Glutamatergic neuron (in vitro differentiated cells): ENCODE results near the gene RAMP2. TPM values are rescaled to one million over a fixed set of nuclear protein-coding genes. Genes with fewer than 3 reads are reported as not detected.
"Not testable (repeated sequence)": the region's sequence is repeated elsewhere in the genome, so short reads cannot be mapped to it uniquely, and the experiment has no call there.

Experiments
- DNase-seq: peaks from one replicate; pipeline ENCODE4 v3.0.0; 2022
- H3K27ac Mint-ChIP-seq: one replicate; pipeline ENCODE4 v1.8.0; 2020; ENCODE audit warnings: mild to moderate bottlenecking, mixed read lengths, inconsistent platforms; ENCODE audit not compliant: unreplicated experiment
- H3K27me3 Mint-ChIP-seq: one replicate; pipeline ENCODE4 v1.8.0; 2020; ENCODE audit warnings: mild to moderate bottlenecking, moderate library complexity, mixed read lengths, inconsistent platforms; ENCODE audit not compliant: unreplicated experiment
- H3K36me3 Mint-ChIP-seq: one replicate; pipeline ENCODE4 v1.8.0; 2020; ENCODE audit warnings: mild to moderate bottlenecking, mixed read lengths, inconsistent platforms; ENCODE audit not compliant: unreplicated experiment
- H3K4me1 Mint-ChIP-seq: one replicate; pipeline ENCODE4 v1.8.0; 2020; ENCODE audit warnings: mild to moderate bottlenecking, low read depth, mixed read lengths, inconsistent platforms; ENCODE audit not compliant: unreplicated experiment
- H3K4me3 Mint-ChIP-seq: one replicate; pipeline ENCODE4 v1.8.0; 2020; ENCODE audit warnings: mild to moderate bottlenecking, mixed read lengths, inconsistent platforms; ENCODE audit not compliant: unreplicated experiment
- H3K9me3 Mint-ChIP-seq: one replicate; pipeline ENCODE4 v1.8.0; 2020; ENCODE audit warnings: mild to moderate bottlenecking, moderate library complexity, mixed read lengths, inconsistent platforms; ENCODE audit not compliant: unreplicated experiment
- CTCF ChIP-seq: fragments of 200-600 bp; sonication (generic); IDR thresholded peaks from one replicate; pipeline ENCODE4 v1.5.0; 2021; ENCODE audit not compliant: partially characterized antibody, unreplicated experiment
- long read RNA-seq: library from polyadenylated mRNA; unstranded; transcript quantifications from one replicate; pipeline ENCODE4 v2.0.0, GENCODE V29; 2020; ENCODE audit not compliant: unreplicated experiment
- total RNA-seq: library from RNA; stranded (reverse); fragmentation: NEBNext Ultra II Directional; extraction: Animal tissue kit (Norgen Biotek cat#: 25700); gene quantifications from one replicate; pipeline ENCODE4 v1.2.1, GENCODE V29; 2021; ENCODE audit not compliant: unreplicated experiment

Gene RAMP2
- total RNA-seq: 4.6 TPM
- long read RNA-seq, partial matches to known transcripts: 0 of 3 reads
- long read RNA-seq, other reads (novel, unspliced or antisense): 1 of 3 reads

GRCh38 chr17:42760652-42761581 is at the start of gene RAMP2:
RAMP2 (plus strand) TSS chr17:42761227; CDS start chr17:42761262, 35 bp downstream.
- DNase-seq: peak; percentile 66
- Mint-ChIP-seq H3K4me3 (peak within 1 kb of the TSS; percentile 65), H3K36me3 (no peaks in the 10 kb centered on the region), H3K4me1 (peaks cover 5% of the 10 kb centered on the region), H3K27ac (no peak within 1 kb of the TSS), H3K9me3 (no peaks in the 10 kb centered on the region), H3K27me3 (peaks cover 12% of the 10 kb centered on the region)
- TF ChIP-seq CTCF: no peak

- H3K27me3 Mint-ChIP-seq: no peaks in the 10 kb centered on the region
- H3K4me1 Mint-ChIP-seq: peaks cover 6% of the 10 kb centered on the region
- H3K27ac Mint-ChIP-seq: no peak overlapping the region
- no peaks in the 10 kb centered on the region for H3K36me3 Mint-ChIP-seq
- DNase-seq: no peak
- no peaks in the 10 kb centered on the region for H3K9me3 Mint-ChIP-seq
- no peak overlapping the region for H3K4me3 Mint-ChIP-seq
- peak; percentile 73 for TF ChIP-seq CTCF
Measured at GRCh38 chr17:42720996-42721583, 39.9 kb upstream of the RAMP2 start.

- no peaks in the 10 kb centered on the region for H3K36me3 Mint-ChIP-seq
- TF ChIP-seq CTCF: no peak
- H3K27me3 Mint-ChIP-seq: no peaks in the 10 kb centered on the region
- peaks cover 3% of the 10 kb centered on the region for H3K4me1 Mint-ChIP-seq
- no peak overlapping the region for H3K4me3 Mint-ChIP-seq
- H3K9me3 Mint-ChIP-seq: no peaks in the 10 kb centered on the region
- DNase-seq: no peak
- no peak overlapping the region for H3K27ac Mint-ChIP-seq
Measured at GRCh38 chr17:42723636-42724035, 37.4 kb upstream of the RAMP2 start.

GRCh38 chr17:42725143-42725542 is 35.9 kb upstream of the RAMP2 start:
- H3K4me1 Mint-ChIP-seq: peaks cover 3% of the 10 kb centered on the region
- H3K27ac Mint-ChIP-seq: no peak overlapping the region
- H3K36me3 Mint-ChIP-seq: no peaks in the 10 kb centered on the region
- no peaks in the 10 kb centered on the region for H3K27me3 Mint-ChIP-seq
- no peak overlapping the region for H3K4me3 Mint-ChIP-seq
- no peak for TF ChIP-seq CTCF
- H3K9me3 Mint-ChIP-seq: no peaks in the 10 kb centered on the region
- DNase-seq: no peak

- Mint-ChIP-seq H3K36me3 (peaks cover 5% of the 10 kb centered on the region), H3K4me1 (peaks cover 5% of the 10 kb centered on the region), H3K27ac (no peak overlapping the region), H3K4me3 (no peak overlapping the region), H3K9me3 (peaks cover 8% of the 10 kb centered on the region), H3K27me3 (peaks cover 4% of the 10 kb centered on the region)
- no peak for TF ChIP-seq CTCF
- DNase-seq: no peak
Measured at GRCh38 chr17:42740699-42741098, 20.3 kb upstream of the RAMP2 start.

- H3K27me3 Mint-ChIP-seq, H3K4me3 Mint-ChIP-seq: not testable (repeated sequence)
Measured at GRCh38 chr17:42742916-42743315, 18.1 kb upstream of the RAMP2 start.

More at GRCh38 chr17:42742916-42743315, 18.1 kb upstream of the RAMP2 start:
- H3K36me3 Mint-ChIP-seq, H3K4me1 Mint-ChIP-seq, H3K27ac Mint-ChIP-seq, H3K9me3 Mint-ChIP-seq, DNase-seq: not testable (repeated sequence)
